Right hindlimb (tissue), 1 donor: ENCODE results near the gene GSG1L.

Experiments
- DNase-seq: peaks from one replicate; pipeline ENCODE4 v3.0.0-alpha.2; 2018

GSG1L gene

GRCh38 chr16:27784351-27785306, 278.9 kb downstream of the GSG1L start:
- DNase-seq = no peak

- DNase-seq = no peak
Observed at GRCh38 chr16:27781981-27782880, 281.3 kb downstream of the GSG1L start.

GRCh38 chr16:27781195-27781524, 282.4 kb downstream of the GSG1L start:
- DNase-seq = peak; percentile 50

- no peak for DNase-seq
Observed at GRCh38 chr16:27780468-27781194, 282.9 kb downstream of the GSG1L start.

- DNase-seq = peak; percentile 75
Observed at GRCh38 chr16:27779641-27780164, 283.8 kb downstream of the GSG1L start.

- no peak for DNase-seq
Observed at GRCh38 chr16:27778926-27779570, 284.5 kb downstream of the GSG1L start.

- no peak for DNase-seq
Observed at GRCh38 chr16:27778171-27778925, 285.2 kb downstream of the GSG1L start.

GRCh38 chr16:27777527-27777926, 286.0 kb downstream of the GSG1L start:
- DNase-seq = no peak

GRCh38 chr16:27776556-27777225, 286.8 kb downstream of the GSG1L start:
- DNase-seq = no peak

GRCh38 chr16:27775254-27775653, 288.3 kb downstream of the GSG1L start:
- no peak for DNase-seq

- DNase-seq = no peak
Observed at GRCh38 chr16:27774779-27775178, 288.7 kb downstream of the GSG1L start.

GRCh38 chr16:27773344-27773743, 290.2 kb downstream of the GSG1L start:
- no peak for DNase-seq

- DNase-seq = no peak
Observed at GRCh38 chr16:27772093-27772825, 291.3 kb downstream of the GSG1L start.

- no peak for DNase-seq
Observed at GRCh38 chr16:27771201-27771910, 292.2 kb downstream of the GSG1L start.

GRCh38 chr16:27770271-27771196, 293.0 kb downstream of the GSG1L start:
- no peak for DNase-seq

- DNase-seq = peak; percentile 53
Observed at GRCh38 chr16:27769561-27770255, 293.8 kb downstream of the GSG1L start.

- DNase-seq = no peak
Observed at GRCh38 chr16:27768651-27769272, 294.8 kb downstream of the GSG1L start.
